NCI-H1930 (cell line): ENCODE measurements around the gene CDC20.
"Not testable (repeated sequence)": the region's sequence is repeated elsewhere in the genome, so short reads cannot be mapped to it uniquely, and the experiment has no call there.

ENCODE experiments used
- DNase-seq, 2 experiments: peaks; one replicate each; lab custom pipeline; 2025; lab: John Stamatoyannopoulos, UW

CDC20 gene

GRCh38 chr1:43383449-43383848 lies 24.7 kb downstream of the CDC20 start:
- DNase-seq, result no peak

GRCh38 chr1:43386676-43387075 lies 27.9 kb downstream of the CDC20 start:
- DNase-seq, result no peak

GRCh38 chr1:43387976-43388599 lies 29.3 kb downstream of the CDC20 start:
- DNase-seq, result no peak

GRCh38 chr1:43388613-43389012 lies 29.8 kb downstream of the CDC20 start:
- DNase-seq, result no peak

- DNase-seq, result peak; percentile 84 to 94
These were observed 30.8 kb downstream of the CDC20 start, which contains the start of the genes MED8 and SZT2 for GRCh38 chr1:43389326-43390313. Gene MED8, minus strand, starts transcription at chr1:43389800. Its CDS starts 36 bp downstream, at chr1:43389764. Gene SZT2, plus strand, starts transcription at chr1:43389899. Its CDS starts 70 bp downstream, at chr1:43389969.

- no peak for DNase-seq
These were observed 33.9 kb downstream of the CDC20 start for GRCh38 chr1:43392702-43393101.

- DNase-seq, result no peak
These were observed 36.7 kb downstream of the CDC20 start for GRCh38 chr1:43395523-43395922.

- no peak for DNase-seq
These were observed 37.3 kb downstream of the CDC20 start for GRCh38 chr1:43396059-43396458.

- no peak for DNase-seq
These were observed 39.4 kb downstream of the CDC20 start for GRCh38 chr1:43398227-43398626.

GRCh38 chr1:43400441-43400840 lies 41.7 kb downstream of the CDC20 start:
- not testable (repeated sequence) for DNase-seq

GRCh38 chr1:43402089-43402865 lies 43.5 kb downstream of the CDC20 start:
- no peak for DNase-seq

- no peak for DNase-seq
These were observed 45.6 kb downstream of the CDC20 start for GRCh38 chr1:43404353-43404752.

GRCh38 chr1:43405219-43405875 lies 46.6 kb downstream of the CDC20 start:
- DNase-seq, result no peak

GRCh38 chr1:43405876-43406234 lies 47.1 kb downstream of the CDC20 start:
- DNase-seq, result no peak

- DNase-seq, result no peak
These were observed 51.8 kb downstream of the CDC20 start for GRCh38 chr1:43410571-43410970.
